ENCODE data around the gene CDHR1. TPM values are rescaled to one million over a fixed set of nuclear protein-coding genes. Genes with fewer than 3 reads are reported as not detected.

CDHR1 gene
- total RNA-seq, 4 donors from 2014 or later = 0.10 to 0.67 TPM; not detected in 2

GRCh38 chr10:84258034-84258695 is 63.8 kb downstream of the CDHR1 start:
- H3K36me3 ChIP-seq = no peaks in the 10 kb centered on the region
- ATAC-seq = no peak
- H3K27me3 ChIP-seq = peaks cover 51% of the 10 kb centered on the region
- TF ChIP-seq EP300 (IDR thresholded peaks at IDR 0.05) = no peak
- TF ChIP-seq POLR2AphosphoS5 (IDR thresholded peaks at IDR 0.05) = no peak
- no peak for TF ChIP-seq POLR2A (IDR thresholded peaks at IDR 0.05)
- no peak for TF ChIP-seq CTCF (IDR thresholded peaks at IDR 0.05)
- H3K4me1 ChIP-seq = peaks cover 0 to 6% (median 0%) of the 10 kb centered on the region in 3 donors
- no peaks in the 10 kb centered on the region for H3K9me3 ChIP-seq
- no peak overlapping the region for H3K4me3 ChIP-seq
- 80 to 92% methylated on average over 2 of the region's 7 CpGs for WGBS, 2 donors (ENCODE audit: low coverage in 1 of 2)
- H3K27ac ChIP-seq = no peak overlapping the region

GRCh38 chr10:84261236-84261915 is 67.0 kb downstream of the CDHR1 start:
- no peak overlapping the region for H3K4me3 ChIP-seq
- no peak overlapping the region for H3K27ac ChIP-seq
- TF ChIP-seq CTCF (IDR thresholded peaks at IDR 0.05) (no peak), POLR2A (IDR thresholded peaks at IDR 0.05) (no peak), EP300 (IDR thresholded peaks at IDR 0.05) (no peak), POLR2AphosphoS5 (IDR thresholded peaks at IDR 0.05) (no peak)
- WGBS, 2 donors (ENCODE audit: low coverage in 1 of 2) = 69 to 100% methylated on average over 3 to 6 of the region's 7 CpGs
- peaks cover 65% of the 10 kb centered on the region for H3K27me3 ChIP-seq
- H3K4me1 ChIP-seq = peaks cover 0 to 12% (median 0%) of the 10 kb centered on the region in 3 donors
- ATAC-seq = no peak
- no peaks in the 10 kb centered on the region for H3K36me3 ChIP-seq
- H3K9me3 ChIP-seq = no peaks in the 10 kb centered on the region

- H3K9me3 ChIP-seq = no peaks in the 10 kb centered on the region
- no peaks in the 10 kb centered on the region for H3K36me3 ChIP-seq
- peaks cover 0 to 6% (median 0%) of the 10 kb centered on the region in 3 donors for H3K4me1 ChIP-seq
- WGBS, 2 donors (ENCODE audit: low coverage in 1 of 2) = 56 to 69% methylated on average over 7 to 11 of the region's 13 CpGs
- no peak overlapping the region for H3K27ac ChIP-seq
- H3K27me3 ChIP-seq = peaks cover 65% of the 10 kb centered on the region
- TF ChIP-seq POLR2A (IDR thresholded peaks at IDR 0.05) = no peak
- no peak for TF ChIP-seq EP300 (IDR thresholded peaks at IDR 0.05)
- no peak for TF ChIP-seq CTCF (IDR thresholded peaks at IDR 0.05)
- TF ChIP-seq POLR2AphosphoS5 (IDR thresholded peaks at IDR 0.05) = no peak
- no peak for ATAC-seq
- H3K4me3 ChIP-seq = no peak overlapping the region
Measured at GRCh38 chr10:84262190-84262956, 68.0 kb downstream of the CDHR1 start.

GRCh38 chr10:84263716-84264115 is 69.4 kb downstream of the CDHR1 start:
- TF ChIP-seq POLR2A (IDR thresholded peaks at IDR 0.05) = no peak
- 72 to 77% methylated on average over 3 to 5 of the region's 5 CpGs for WGBS, 2 donors (ENCODE audit: low coverage in 1 of 2)
- Histone ChIP-seq H3K27me3 (peaks cover 63% of the 10 kb centered on the region), H3K36me3 (no peaks in the 10 kb centered on the region), H3K4me1 (peaks cover 0 to 6% (median 0%) of the 10 kb centered on the region in 3 donors), H3K9me3 (no peaks in the 10 kb centered on the region), H3K27ac (no peak overlapping the region), H3K4me3 (no peak overlapping the region)
- ATAC-seq = no peak

GRCh38 chr10:84264611-84265141 is 70.3 kb downstream of the CDHR1 start:
- Histone ChIP-seq H3K27ac (no peak overlapping the region), H3K4me1 (peaks cover 0 to 6% (median 0%) of the 10 kb centered on the region in 3 donors), H3K9me3 (no peaks in the 10 kb centered on the region), H3K27me3 (peaks cover 68% of the 10 kb centered on the region), H3K4me3 (no peak overlapping the region), H3K36me3 (no peaks in the 10 kb centered on the region)
- WGBS, 2 donors (ENCODE audit: low coverage in 1 of 2) = 0 to 2% methylated on average over 8 of the region's 11 CpGs
- ATAC-seq = peak; percentile 87
- TF ChIP-seq CTCF (IDR thresholded peaks at IDR 0.05) (peak; percentile 85 to 93 (median 89)), POLR2AphosphoS5 (IDR thresholded peaks at IDR 0.05) (no peak)
